ENCODE measurements around the gene WWOX. TPM values are rescaled to one million over a fixed set of nuclear protein-coding genes. Genes with fewer than 3 reads are reported as not detected.

The WWOX gene
- total RNA-seq, 6 experiments from 2014 or later = 0.46 to 3.4 (median 1.3) TPM

DNA sequence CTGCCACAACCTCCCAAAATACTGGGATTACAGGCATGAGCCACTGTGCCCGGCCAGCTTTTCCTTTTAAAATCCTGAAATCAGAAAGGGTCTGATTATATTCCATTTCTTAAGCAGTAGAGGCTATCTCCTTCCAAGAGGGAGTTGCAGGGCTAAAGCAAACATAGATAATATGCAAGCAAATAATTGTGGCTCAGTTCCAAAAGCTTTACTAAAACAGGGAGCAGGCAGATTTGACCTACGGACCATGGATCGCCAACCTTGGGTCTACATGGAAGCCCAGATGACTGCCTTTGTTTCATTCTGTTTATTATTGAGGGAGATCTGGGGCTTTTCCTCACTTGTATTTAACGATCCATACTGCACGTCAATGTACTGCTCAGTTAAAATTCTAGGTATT is 38.6 kb upstream of the WWOX start:
- H3K27ac Mint-ChIP-seq = no peak overlapping the region
- H3K36me3 Mint-ChIP-seq (ENCODE audit: low read depth) = peaks cover 5% of the 10 kb centered on the region
- DNase-seq = no peak
- H3K27me3 Mint-ChIP-seq (ENCODE audit: insufficient read depth) = no peaks in the 10 kb centered on the region; the same call in none of the 2 replicates
- no peaks in the 10 kb centered on the region for H3K4me1 Mint-ChIP-seq (ENCODE audit: low read depth)
- H3K9me3 Mint-ChIP-seq = peaks cover 55% of the 10 kb centered on the region
- TF ChIP-seq, protein P1, sequence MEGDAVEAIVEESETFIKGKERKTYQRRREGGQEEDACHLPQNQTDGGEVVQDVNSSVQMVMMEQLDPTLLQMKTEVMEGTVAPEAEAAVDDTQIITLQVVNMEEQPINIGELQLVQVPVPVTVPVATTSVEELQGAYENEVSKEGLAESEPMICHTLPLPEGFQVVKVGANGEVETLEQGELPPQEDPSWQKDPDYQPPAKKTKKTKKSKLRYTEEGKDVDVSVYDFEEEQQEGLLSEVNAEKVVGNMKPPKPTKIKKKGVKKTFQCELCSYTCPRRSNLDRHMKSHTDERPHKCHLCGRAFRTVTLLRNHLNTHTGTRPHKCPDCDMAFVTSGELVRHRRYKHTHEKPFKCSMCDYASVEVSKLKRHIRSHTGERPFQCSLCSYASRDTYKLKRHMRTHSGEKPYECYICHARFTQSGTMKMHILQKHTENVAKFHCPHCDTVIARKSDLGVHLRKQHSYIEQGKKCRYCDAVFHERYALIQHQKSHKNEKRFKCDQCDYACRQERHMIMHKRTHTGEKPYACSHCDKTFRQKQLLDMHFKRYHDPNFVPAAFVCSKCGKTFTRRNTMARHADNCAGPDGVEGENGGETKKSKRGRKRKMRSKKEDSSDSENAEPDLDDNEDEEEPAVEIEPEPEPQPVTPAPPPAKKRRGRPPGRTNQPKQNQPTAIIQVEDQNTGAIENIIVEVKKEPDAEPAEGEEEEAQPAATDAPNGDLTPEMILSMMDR (IDR thresholded peaks at IDR 0.05) = no peak
- H3K4me3 Mint-ChIP-seq = no peak overlapping the region

DNA sequence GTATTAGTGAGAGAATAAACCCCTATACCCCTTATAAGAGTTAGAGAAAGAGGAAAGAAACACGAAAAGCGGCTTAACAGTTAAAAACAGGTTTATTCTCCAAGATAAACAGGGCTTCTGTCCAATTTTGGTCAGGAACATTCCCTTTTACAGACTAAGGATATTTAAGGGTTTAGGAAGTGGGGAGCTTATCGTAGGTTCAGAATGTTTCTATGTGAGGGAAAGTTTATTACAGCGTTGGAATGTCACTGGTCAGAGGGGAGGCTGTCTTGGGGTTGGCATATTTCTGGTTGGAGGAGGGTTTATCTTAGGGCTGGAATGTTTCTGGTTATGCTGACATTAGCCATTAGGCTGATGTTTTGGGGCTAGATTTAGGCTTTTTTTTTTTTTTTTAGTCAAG is 34.1 kb upstream of the WWOX start:
- Mint-ChIP-seq H3K27me3 (ENCODE audit: insufficient read depth) (no peaks in the 10 kb centered on the region; the same call in 1 of the 2 replicates), H3K4me1 (ENCODE audit: low read depth) (no peaks in the 10 kb centered on the region), H3K4me3 (no peak overlapping the region), H3K36me3 (ENCODE audit: low read depth) (no peaks in the 10 kb centered on the region), H3K9me3 (peaks cover 38% of the 10 kb centered on the region), H3K27ac (no peak overlapping the region)
- DNase-seq = no peak
- TF ChIP-seq, protein P1 (IDR thresholded peaks at IDR 0.05) = no peak

DNA sequence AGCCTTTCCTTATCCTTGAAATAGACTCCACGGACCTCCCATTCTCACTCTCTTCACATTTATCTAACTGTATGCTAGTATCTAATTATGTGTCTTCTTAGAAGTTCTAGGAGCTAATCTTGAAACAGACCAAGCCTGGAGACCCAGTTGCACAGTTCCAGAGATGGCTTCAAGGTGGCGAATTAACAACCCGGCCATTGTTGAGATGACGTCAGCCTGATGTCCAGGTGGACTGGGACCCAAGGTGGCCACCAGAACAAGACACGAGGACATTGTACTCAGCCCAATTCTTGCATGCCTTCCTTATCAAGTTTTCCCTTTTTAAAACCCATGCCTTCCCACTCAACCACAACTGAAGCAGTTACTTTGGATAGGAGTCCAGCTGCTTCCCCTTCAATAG is 29.5 kb upstream of the WWOX start:
- Mint-ChIP-seq H3K9me3 (peaks cover 39% of the 10 kb centered on the region), H3K36me3 (ENCODE audit: low read depth) (no peaks in the 10 kb centered on the region), H3K4me3 (no peak overlapping the region), H3K4me1 (ENCODE audit: low read depth) (no peaks in the 10 kb centered on the region), H3K27me3 (ENCODE audit: insufficient read depth) (peaks cover 2% of the 10 kb centered on the region; the same call in 1 of the 2 replicates), H3K27ac (no peak overlapping the region)
- no peak for DNase-seq
- TF ChIP-seq, protein P1 (IDR thresholded peaks at IDR 0.05) = no peak

DNA sequence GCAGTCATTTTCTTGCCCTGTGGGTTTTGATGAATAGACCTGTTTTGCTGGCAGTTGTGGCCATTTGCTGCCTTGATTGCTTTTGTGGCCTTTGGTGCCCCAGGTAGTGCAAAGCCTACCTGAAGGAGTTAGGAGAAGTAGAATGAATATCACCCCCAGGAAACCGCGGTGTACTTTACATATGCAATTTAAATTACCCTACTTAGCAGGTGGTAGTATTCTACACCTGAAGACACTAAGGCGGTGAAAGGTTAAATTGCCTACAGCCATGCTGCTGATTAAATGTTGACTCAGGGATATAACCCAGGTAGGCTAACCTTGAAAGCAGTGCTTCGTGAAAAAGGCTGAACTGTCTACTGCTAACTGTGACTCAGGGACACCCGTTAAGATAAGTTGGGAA is 27.2 kb upstream of the WWOX start:
- no peak overlapping the region for H3K4me3 Mint-ChIP-seq
- H3K9me3 Mint-ChIP-seq = peaks cover 26% of the 10 kb centered on the region
- TF ChIP-seq, protein P1 (IDR thresholded peaks at IDR 0.05) = no peak
- H3K36me3 Mint-ChIP-seq (ENCODE audit: low read depth) = no peaks in the 10 kb centered on the region
- H3K27ac Mint-ChIP-seq = no peak overlapping the region
- DNase-seq = no peak
- no peaks in the 10 kb centered on the region for H3K4me1 Mint-ChIP-seq (ENCODE audit: low read depth)
- peaks cover 2% of the 10 kb centered on the region; the same call in 1 of the 2 replicates for H3K27me3 Mint-ChIP-seq (ENCODE audit: insufficient read depth)

DNA sequence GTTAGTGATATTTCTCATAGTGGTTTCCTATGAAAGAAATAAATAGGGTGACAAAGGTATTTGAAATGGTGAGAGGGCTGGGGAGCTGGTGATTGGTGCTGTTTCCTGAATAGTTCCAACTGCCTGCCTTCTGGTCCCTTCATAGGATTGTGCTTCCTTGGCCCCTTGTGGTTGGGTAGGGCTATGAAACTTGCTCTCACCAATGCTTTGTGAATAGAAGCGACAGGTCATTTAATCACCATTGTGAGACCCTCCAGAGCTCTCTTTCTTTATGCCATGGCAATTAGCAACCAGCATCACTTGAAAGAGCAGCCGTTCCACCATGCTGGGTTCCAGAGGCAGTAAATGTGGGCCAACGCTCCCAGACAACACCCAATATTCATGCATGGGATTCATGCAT is 23.7 kb upstream of the WWOX start:
- no peaks in the 10 kb centered on the region for H3K4me1 Mint-ChIP-seq (ENCODE audit: low read depth)
- peaks cover 2% of the 10 kb centered on the region; the same call in 1 of the 2 replicates for H3K27me3 Mint-ChIP-seq (ENCODE audit: insufficient read depth)
- peaks cover 23% of the 10 kb centered on the region for H3K9me3 Mint-ChIP-seq
- H3K36me3 Mint-ChIP-seq (ENCODE audit: low read depth) = no peaks in the 10 kb centered on the region
- H3K27ac Mint-ChIP-seq = no peak overlapping the region
- H3K4me3 Mint-ChIP-seq = no peak overlapping the region
- no peak for DNase-seq
- TF ChIP-seq, protein P1 (IDR thresholded peaks at IDR 0.05) = no peak

DNA sequence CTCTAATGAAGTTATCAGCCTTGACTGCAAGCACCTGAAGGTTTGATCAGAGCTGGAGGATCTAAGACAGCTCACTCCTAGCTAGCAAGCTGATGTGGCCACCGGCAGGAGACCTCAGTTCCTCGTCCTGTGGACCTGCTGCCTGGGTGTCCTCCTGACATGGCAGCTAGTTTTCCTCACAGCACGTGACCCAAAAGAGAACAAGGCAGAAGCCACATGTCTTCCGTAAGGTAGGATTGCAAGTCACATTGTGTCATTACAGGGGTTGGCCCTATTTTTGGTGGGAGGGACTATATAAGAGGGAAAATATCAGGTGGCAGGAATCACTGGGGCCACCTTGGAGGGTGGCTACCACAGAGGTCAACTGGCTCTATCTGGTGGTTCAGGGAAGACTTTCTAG is 18.1 kb upstream of the WWOX start:
- H3K36me3 Mint-ChIP-seq (ENCODE audit: low read depth) = no peaks in the 10 kb centered on the region
- H3K27me3 Mint-ChIP-seq (ENCODE audit: insufficient read depth) = no peaks in the 10 kb centered on the region
- TF ChIP-seq, protein P1 (IDR thresholded peaks at IDR 0.05) = no peak

More for the DNA sequence above, 18.1 kb upstream of the WWOX start:
- Mint-ChIP-seq H3K4me1 (ENCODE audit: low read depth) (no peaks in the 10 kb centered on the region), H3K27ac (no peak overlapping the region), H3K9me3 (peaks cover 17% of the 10 kb centered on the region), H3K4me3 (no peak overlapping the region)
- DNase-seq = no peak
